ENCODE results near the gene ATP6V0A4.

GRCh38 chr7:138697535-138698182, 100.3 kb downstream of the ATP6V0A4 start:
- TF ChIP-seq CTCF (IDR thresholded peaks at IDR 0.05) (peak; percentile 9), EZH2 (IDR thresholded peaks at IDR 0.05; ENCODE audit: borderline replicate concordance, insufficient read depth, low read depth, low read length, poor library complexity, severe bottlenecking) (no peak)

Measured in B cell (primary cell).